HepG2 (cell line): ENCODE results near the gene SOX13. TPM values are rescaled to one million over a fixed set of nuclear protein-coding genes. Genes with fewer than 3 reads are reported as not detected.

Experiments used
- ATAC-seq: fragments of 200-7000 bp; cut with Tn5 transposase; 3 replicates; pipeline ENCODE4 v1.9.1; 2020; ENCODE audit warnings: mild to moderate bottlenecking, moderate library complexity
- BruUV-seq: library from RNA; stranded (reverse); fragments of 400-500 nt; replicated peaks from 2 replicates; lab custom pipeline; 2021; lab: Mats Ljungman, UMichigan
- CTCF ChIA-PET: fragments of 300-600 bp; formaldehyde crosslinking; extraction: SDS; loops from one replicate; lab custom pipeline; 2021; ENCODE audit warnings: low total read pairs, inconsistent platforms, low intra/inter-chr PET ratio; lab: Yijun Ruan, JAX
- POLR2A ChIA-PET: fragments of 350-600 bp; sonication (Branson Sonifier 250); formaldehyde crosslinking; loops from one replicate; lab custom pipeline; 2020; ENCODE audit warnings: antibody characterized with exemption, inconsistent platforms; lab: Yijun Ruan, JAX
- DNase-seq: peaks from one replicate; pipeline ENCODE4 v3.0.0-alpha.2; 2015; ENCODE audit warnings: low spot score
- FAIRE-seq: peaks from 3 replicates; lab custom pipeline; 2011; peaks lifted over from hg19 to GRCh38; lab: Jason Lieb, UNC
- H2AFZ ChIP-seq: one replicate; pipeline ENCODE4 v1.6.1; 2011; ENCODE audit warnings: low read length, inconsistent platforms
- H3K27ac ChIP-seq: fragments of 300-600 bp; 3 replicates; pipeline ENCODE4 v1.8.0; 2011; ENCODE audit warnings: mixed run types, mild to moderate bottlenecking, mixed read lengths, low read length, inconsistent platforms; ENCODE audit not compliant: insufficient read depth; ENCODE audit errors: extremely low read length
- H3K27me3 ChIP-seq, 2 experiments: fragments of 200-600 bp in 1 of 2; 2 replicates in 1 of 2; 3 replicates in 1 of 2; pipeline versions ENCODE4 v1.6.0 to v1.8.0; 2011; ENCODE audit warnings: low read length in 2 of 2, mild to moderate bottlenecking in 2 of 2, moderate library complexity in 2 of 2, inconsistent platforms in 1 of 2; ENCODE audit not compliant: insufficient read depth in 2 of 2, control insufficient read depth in 1 of 2
- H3K36me3 ChIP-seq, 2 experiments: fragments of 200-600 bp in 1 of 2; replicated peaks in 1 of 2; 2 replicates in 1 of 2; 3 replicates in 1 of 2; pipeline versions ENCODE4 v1.5.1 to v1.8.0; 2011; ENCODE audit warnings: low read length in 2 of 2, inconsistent platforms in 1 of 2; ENCODE audit not compliant: insufficient read depth in 2 of 2, control insufficient read depth in 1 of 2
- H3K4me1 ChIP-seq: 2 replicates; pipeline ENCODE4 v1.5.1; 2012; ENCODE audit warnings: low read length, inconsistent platforms; ENCODE audit not compliant: insufficient read depth
- H3K4me2 ChIP-seq: 2 replicates; pipeline ENCODE4 v1.6.0; 2011; ENCODE audit warnings: low read depth, low read length, inconsistent platforms
- H3K4me3 ChIP-seq, 3 experiments: fragments of 200-600 bp in 1 of 3; sonication (generic), shearing (Covaris generic) in 1 of 3; replicated peaks in 1 of 3; 2 replicates each; pipeline ENCODE4 v1.5.1; 2011 to 2016; ENCODE audit warnings: low read length in 3 of 3, inconsistent platforms in 2 of 3, low read depth in 2 of 3, mild to moderate bottlenecking in 2 of 3, control low read depth in 1 of 3, mixed read lengths in 1 of 3; ENCODE audit not compliant: insufficient read depth in 1 of 3
- H3K79me2 ChIP-seq: one replicate; pipeline ENCODE4 v1.6.1; 2011; ENCODE audit warnings: low read length, inconsistent platforms; ENCODE audit not compliant: insufficient read depth
- H3K9ac ChIP-seq: 2 replicates; pipeline ENCODE4 v1.6.0; 2011; ENCODE audit warnings: mild to moderate bottlenecking, low read depth, low read length, inconsistent platforms; ENCODE audit not compliant: insufficient read depth
- H3K9me3 ChIP-seq: 2 replicates; pipeline ENCODE4 v1.5.1; 2012; ENCODE audit warnings: mild to moderate bottlenecking, low read length
- H4K20me1 ChIP-seq: 2 replicates; pipeline ENCODE4 v1.6.0; 2011; ENCODE audit warnings: inconsistent platforms, mild to moderate bottlenecking, low read length, moderate library complexity; ENCODE audit not compliant: insufficient read depth
- AGO2 ChIP-seq: fragments of 200-400 bp; formaldehyde crosslinking; optimal IDR thresholded peaks from 2 replicates; pipeline ENCODE3; 2017; ENCODE audit warnings: mild to moderate bottlenecking, low read depth, low read length, moderate library complexity
- GPN1 ChIP-seq: sonication (generic); formaldehyde crosslinking; IDR thresholded peaks from 2 replicates; pipeline ENCODE4 v1.5.1; 2020; ENCODE audit warnings: missing genetic modification reagents, borderline replicate concordance
- RBFOX2 ChIP-seq: fragments of 200-400 bp; formaldehyde crosslinking; IDR thresholded peaks from 2 replicates; pipeline ENCODE4 v1.6.1; 2017; ENCODE audit warnings: low read depth, mild to moderate bottlenecking, low read length
- ZNF224 ChIP-seq: sonication (generic); formaldehyde crosslinking; IDR thresholded peaks from 2 replicates; pipeline ENCODE4 v1.5.0; 2020; ENCODE audit warnings: mild to moderate bottlenecking, missing genetic modification reagents
- WGBS: methylation state at CpG from one replicate; pipeline ENCODE4 v1.1.6; 2017; ENCODE audit warnings: low lambda C conversion rate; 5-methylcytosine and 5-hydroxymethylcytosine counted together
- in situ Hi-C: cut with HindIII; loops from 2 replicates; pipeline ENCODE4 v1.10.0; 2017; ENCODE audit warnings: low pct_unique_long_range_greater_than_20kb; ENCODE audit not compliant: extremely low pct_ligation_motif_present
- intact Hi-C: fragments of 100-400 bp; cut with micrococcal nuclease; formaldehyde crosslinking; loops from one replicate; pipeline ENCODE4 v1.10.0; 2022; ENCODE audit not compliant: unreplicated experiment
- polyA plus RNA-seq, 8 experiments: library from polyadenylated mRNA; depleted of rRNA in 3 of 8; stranded (reverse) in 7 of 8; unstranded in 1 of 8; fragments of >200 nt; fragmentation: Illumina TruSeq in 4 of 8; extraction: Trizol in 4 of 8; gene quantifications; 2 replicates each; pipeline versions ENCODE4 v1.2.1 to v1.2.3, GENCODE V29; 2011 to 2016; ENCODE audit warnings: low read depth in 4 of 8, missing spikeins in 1 of 8, mixed read lengths in 1 of 8; ENCODE audit not compliant: insufficient read depth in 1 of 8
- total RNA-seq, 5 experiments: library from RNA; depleted of rRNA; stranded (reverse); fragments of >200 nt; fragmentation: Illumina TruSeq; extraction: Trizol; gene quantifications; 2 replicates each; pipeline ENCODE4 v1.2.3, GENCODE V29; 2016; ENCODE audit warnings: low read depth in 1 of 5
- TF ChIP-seq, protein P1 (sequence below), 2 experiments: sonication (generic) in 1 of 2; formaldehyde crosslinking in 1 of 2; IDR thresholded peaks; 2 replicates each; pipeline versions ENCODE4 v1.4.0 to v1.6.1; 2018 to 2020; ENCODE audit warnings: missing genetic modification reagents in 2 of 2, borderline replicate concordance in 1 of 2, low read depth in 1 of 2, mild to moderate bottlenecking in 1 of 2, missing biosample characterization in 1 of 2

The SOX13 gene
- total and polyA plus RNA-seq, 2 of the 13 experiments (the other 11 are each of a cell fraction or from before 2014, with no cell fraction given) = 13.3 to 15.8 TPM

DNA sequence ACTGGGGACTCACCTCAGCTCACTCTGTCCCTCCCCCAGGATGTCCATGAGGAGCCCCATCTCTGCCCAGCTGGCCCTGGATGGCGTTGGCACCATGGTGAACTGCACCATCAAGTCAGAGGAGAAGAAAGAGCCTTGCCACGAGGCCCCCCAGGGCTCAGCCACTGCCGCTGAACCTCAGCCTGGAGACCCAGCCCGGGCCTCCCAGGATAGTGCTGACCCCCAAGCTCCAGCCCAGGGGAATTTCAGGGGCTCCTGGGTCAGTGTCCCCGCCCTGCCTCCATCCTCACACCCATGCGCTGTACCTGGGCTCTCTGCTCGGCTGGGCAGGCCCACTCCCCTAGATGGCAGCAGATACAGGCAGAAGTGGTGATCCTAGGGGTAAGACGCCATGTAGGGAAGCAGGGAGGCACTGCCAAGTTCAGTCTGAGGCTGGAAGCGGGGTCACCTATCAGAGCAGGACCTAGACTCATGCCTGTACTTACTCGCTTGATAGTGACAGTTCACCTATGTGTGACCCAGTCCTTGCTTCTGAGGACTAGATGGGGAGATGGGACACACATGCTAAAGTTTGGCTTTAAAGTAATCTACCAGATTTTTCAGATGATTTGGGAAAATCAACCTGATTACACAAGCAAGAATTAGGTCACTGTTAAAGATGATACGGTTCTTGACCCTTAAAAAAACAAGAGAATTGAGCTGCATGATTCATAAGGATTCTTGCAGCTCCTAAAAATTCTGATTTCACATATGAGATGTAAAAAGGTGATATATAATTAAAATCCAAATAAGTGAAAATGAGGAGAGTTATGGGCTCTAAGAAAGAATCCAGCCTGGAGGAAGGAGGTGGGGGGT, 40.2 kb downstream of the SOX13 start:
- in situ Hi-C loops = no loop called here
- Histone ChIP-seq H3K9ac (no peak overlapping the region), H3K27me3 (no peaks in the 10 kb centered on the region), H3K27ac (no peak overlapping the region), H3K4me1 (peaks cover 6% of the 10 kb centered on the region), H3K79me2 (peaks cover 34% of the 10 kb centered on the region), H3K9me3 (no peaks in the 10 kb centered on the region), H3K36me3 (peaks cover 23 to 38% of the 10 kb centered on the region in 2 experiments)
- POLR2A ChIA-PET = interaction anchor here (0.6 kb wide), 1 partner anchor 247 kb away, joined by 4 read pairs; no protein-coding TSS in a partner anchor
- intact Hi-C loops = no loop called here
- DNase-seq = no peak
- BruUV-seq = no TSS peak
- TF ChIP-seq RBFOX2 (no peak), ZNF224 (CRISPR knock-in tag) (no peak), GPN1 (CRISPR knock-in tag) (no peak), AGO2 (peak; percentile 24)
- TF ChIP-seq, protein P1, sequence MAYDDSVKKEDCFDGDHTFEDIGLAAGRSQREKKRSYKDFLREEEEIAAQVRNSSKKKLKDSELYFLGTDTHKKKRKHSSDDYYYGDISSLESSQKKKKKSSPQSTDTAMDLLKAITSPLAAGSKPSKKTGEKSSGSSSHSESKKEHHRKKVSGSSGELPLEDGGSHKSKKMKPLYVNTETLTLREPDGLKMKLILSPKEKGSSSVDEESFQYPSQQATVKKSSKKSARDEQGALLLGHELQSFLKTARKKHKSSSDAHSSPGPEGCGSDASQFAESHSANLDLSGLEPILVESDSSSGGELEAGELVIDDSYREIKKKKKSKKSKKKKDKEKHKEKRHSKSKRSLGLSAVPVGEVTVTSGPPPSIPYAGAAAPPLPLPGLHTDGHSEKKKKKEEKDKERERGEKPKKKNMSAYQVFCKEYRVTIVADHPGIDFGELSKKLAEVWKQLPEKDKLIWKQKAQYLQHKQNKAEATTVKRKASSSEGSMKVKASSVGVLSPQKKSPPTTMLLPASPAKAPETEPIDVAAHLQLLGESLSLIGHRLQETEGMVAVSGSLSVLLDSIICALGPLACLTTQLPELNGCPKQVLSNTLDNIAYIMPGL (CRISPR knock-in tag; IDR thresholded peaks at IDR 0.05; ENCODE audit: borderline replicate concordance in 1 of 2, low read depth in 1 of 2) = no peak
- TF ChIP-seq, all 625 proteins: peak for 1
- Histone ChIP-seq H2AFZ (no peak overlapping the region), H3K4me3 (no peak overlapping the region), H3K4me2 (no peak overlapping the region), H4K20me1 (peaks cover 3% of the 10 kb centered on the region; the same call in 1 of the 2 replicates)
- FAIRE-seq (no peak), ATAC-seq (no peak)
- CTCF ChIA-PET = no interaction called here
- WGBS = 90% methylated on average over 6 of the region's 11 CpGs
